ENCODE measurements around the gene SEPTIN10.
"Not testable (repeated sequence)": the region's sequence is repeated elsewhere in the genome, so short reads cannot be mapped to it uniquely, and the experiment has no call there.

SEPTIN10 gene

GRCh38 chr2:109542384-109542783, 71.4 kb downstream of the SEPTIN10 start:
- no peak for DNase-seq

GRCh38 chr2:109538546-109538945, 75.2 kb downstream of the SEPTIN10 start:
- no peak for DNase-seq

- no peak for DNase-seq
These were observed 76.1 kb downstream of the SEPTIN10 start for GRCh38 chr2:109537565-109538222.

DNA sequence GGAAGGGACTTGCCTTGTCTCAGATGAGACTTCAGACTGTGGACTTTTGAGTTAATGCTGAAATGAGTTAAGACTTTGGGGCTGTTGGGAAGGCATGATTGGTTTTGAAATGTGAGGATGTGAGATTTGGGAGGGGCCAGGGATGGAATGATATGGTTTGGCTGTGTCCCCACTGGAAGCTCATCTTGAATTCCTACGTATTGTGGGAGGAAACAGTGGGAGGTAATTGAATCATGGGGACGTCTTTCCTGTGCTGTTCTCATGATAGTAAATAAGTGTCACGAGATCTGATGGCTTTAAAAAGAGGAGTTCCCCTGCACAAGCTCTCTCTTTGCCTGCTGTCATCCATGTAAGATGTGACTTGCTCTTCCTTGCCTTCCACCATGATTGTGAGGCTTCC, 77.2 kb downstream of the SEPTIN10 start:
- not testable (repeated sequence) for DNase-seq

- no peak for DNase-seq
These were observed 78.4 kb downstream of the SEPTIN10 start for GRCh38 chr2:109535217-109535946.

DNA sequence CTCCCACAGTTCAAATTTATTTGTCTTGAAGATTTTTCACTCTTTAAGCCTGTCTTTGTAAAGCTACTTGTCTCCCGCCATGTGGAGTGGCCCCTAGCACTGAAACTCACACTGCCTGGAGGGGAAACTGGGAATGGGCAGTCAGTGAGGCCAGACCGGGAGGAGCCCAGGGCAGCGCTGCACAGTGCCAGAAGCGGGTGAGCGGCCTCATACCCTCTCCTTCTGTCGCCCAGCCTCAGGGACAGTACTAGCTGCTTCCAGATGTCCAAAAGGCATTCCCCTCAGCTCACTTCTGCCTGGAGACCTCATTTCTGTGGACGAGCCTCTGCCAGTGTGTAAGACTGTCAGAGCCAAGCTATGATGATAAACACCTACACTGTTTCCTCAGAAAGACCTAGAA, 79.9 kb downstream of the SEPTIN10 start:
- no peak for DNase-seq

DNA sequence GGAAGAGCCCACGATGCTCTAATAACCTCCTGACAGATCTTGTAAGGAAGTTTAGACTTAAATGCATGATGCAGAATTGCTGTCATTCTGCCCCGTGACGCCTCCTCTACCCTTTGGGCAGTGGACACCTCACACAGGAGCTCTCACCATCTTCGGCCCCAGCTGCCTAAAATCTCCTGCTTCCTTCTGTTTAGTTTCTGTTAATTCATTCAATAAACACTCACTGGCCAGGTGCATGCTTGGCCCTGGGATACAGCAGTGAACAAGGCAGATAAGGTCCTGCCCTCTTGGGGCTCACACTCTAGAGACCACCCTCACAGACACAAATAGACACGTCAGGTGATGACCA, 81.1 kb downstream of the SEPTIN10 start:
- no peak for DNase-seq

DNA sequence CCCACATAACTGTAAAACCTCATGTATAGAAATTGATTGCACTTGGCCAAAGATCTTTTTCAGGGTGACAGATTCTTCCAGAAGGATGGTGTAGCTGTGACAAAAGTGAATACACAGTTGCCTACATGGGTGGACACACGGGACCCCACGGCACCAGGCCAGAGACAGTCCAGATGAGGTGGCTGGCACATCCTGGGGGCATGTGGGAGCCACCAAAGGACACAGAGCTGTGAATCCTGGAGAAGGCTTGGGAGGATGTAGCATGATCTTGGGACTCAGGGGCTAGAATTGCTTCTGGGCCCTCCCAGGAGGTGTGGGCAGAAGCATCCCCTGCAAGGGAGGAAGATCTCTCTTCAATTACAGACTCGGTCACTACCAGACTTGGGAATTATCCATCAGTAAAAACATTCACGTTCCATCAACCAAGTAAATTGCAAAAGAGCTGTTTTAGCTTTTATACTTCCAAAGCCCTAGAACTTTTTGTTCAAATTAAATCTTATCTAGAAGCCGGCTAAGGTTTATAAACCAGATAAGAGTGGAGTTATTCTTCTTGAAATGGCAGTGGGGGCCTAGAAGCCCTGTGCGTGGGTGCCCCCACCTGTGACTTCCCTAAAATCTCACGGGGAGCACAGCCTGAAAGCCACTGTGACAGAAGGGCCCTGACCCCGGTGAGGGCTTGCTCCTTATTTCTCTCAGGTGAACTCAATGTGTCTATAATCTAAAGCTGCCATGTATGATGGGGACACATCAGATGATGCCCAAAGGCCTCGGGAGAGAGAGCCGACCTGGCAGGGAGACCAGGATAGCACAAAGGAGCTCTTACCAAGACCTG, 81.7 kb downstream of the SEPTIN10 start:
- DNase-seq, result no peak

GRCh38 chr2:109531221-109531620, 82.5 kb downstream of the SEPTIN10 start:
- DNase-seq, result no peak

GRCh38 chr2:109530712-109531111, 83.1 kb downstream of the SEPTIN10 start:
- DNase-seq, result no peak

GRCh38 chr2:109529532-109530449, 84.0 kb downstream of the SEPTIN10 start:
- no peak for DNase-seq

- DNase-seq, result no peak
These were observed 84.8 kb downstream of the SEPTIN10 start for GRCh38 chr2:109528811-109529501.

- DNase-seq, result no peak
These were observed 85.7 kb downstream of the SEPTIN10 start for GRCh38 chr2:109527846-109528705.

GRCh38 chr2:109527079-109527478, 86.7 kb downstream of the SEPTIN10 start:
- DNase-seq, result no peak

DNA sequence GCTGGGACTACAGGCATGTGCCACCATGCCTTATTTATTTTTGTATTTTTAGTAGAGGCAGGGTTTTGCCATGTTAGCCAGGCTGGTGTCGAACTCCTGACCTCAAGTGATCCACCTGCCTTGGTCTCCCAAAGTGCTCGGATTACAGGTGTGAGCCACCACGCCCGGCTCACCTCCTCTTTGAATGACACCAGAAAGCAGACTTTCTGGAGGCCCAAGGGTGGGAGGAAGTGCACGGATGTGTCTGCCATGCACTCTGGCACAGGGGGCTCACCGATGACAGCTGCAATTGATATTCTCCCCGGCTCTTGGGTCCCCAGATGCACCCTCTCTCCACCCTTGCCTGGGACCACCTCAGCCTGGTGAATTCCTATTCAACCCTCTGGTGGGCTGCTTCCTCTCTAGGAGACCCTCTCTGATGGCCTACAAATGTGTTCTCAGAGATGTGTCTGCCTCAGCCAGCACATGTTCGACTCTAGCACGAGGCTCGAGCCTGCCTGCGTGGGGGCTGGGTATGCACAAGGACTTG, 87.3 kb downstream of the SEPTIN10 start:
- no peak for DNase-seq

DNA sequence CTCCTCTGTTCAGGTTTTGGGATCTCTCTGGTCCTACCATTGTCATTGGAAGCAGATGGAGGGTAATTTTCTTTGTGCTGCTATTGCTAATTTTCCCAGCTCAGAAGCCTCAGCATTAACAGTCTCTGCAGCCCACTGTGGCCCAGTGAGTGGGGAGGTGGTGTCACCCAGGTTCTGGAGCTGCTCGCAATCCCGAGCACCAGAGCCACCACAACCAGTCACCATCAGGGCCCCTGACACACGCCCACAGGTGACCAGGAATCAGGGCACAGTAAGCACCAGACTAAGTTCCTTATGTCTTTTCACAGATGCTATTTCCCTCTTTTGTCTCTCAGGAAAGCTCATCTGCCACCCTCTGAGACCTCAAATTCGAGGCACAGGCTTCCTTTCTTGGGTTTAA, 87.9 kb downstream of the SEPTIN10 start:
- DNase-seq, result no peak

GRCh38 chr2:109523536-109524361, 90.0 kb downstream of the SEPTIN10 start:
- DNase-seq, result no peak

DNA sequence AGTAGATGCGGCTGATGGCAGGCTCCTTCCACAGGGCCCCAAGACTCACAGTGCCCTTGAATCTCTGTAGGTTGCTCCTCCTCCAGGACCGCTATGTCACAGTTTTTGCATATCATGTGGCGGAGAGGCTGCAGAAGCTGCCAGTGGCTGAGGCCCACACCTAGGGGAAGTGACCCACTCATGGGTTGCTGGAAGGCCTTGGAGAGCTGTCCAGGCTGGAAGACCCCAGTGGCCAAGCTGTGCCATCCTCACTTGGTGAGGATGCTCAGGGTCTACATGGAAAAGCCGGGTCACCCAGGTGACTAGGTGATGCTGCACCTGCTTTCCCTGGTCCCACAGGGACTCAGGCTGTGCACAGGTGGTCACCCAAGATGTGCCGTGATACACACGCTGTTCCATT, 90.6 kb downstream of the SEPTIN10 start:
- no peak for DNase-seq

- no peak for DNase-seq
These were observed 91.7 kb downstream of the SEPTIN10 start for GRCh38 chr2:109522063-109522374.

Measured in NCI-H2081 treated with DMSO at 0.1 percent for 48 hours (cell line).